OCI-M1 (cell line): ENCODE results near the gene PLEKHG7.

Source experiments
- DNase-seq: peaks from one replicate; lab custom pipeline; 2025; lab: John Stamatoyannopoulos, UW

The PLEKHG7 gene

GRCh38 chr12:92715625-92716024, 12.8 kb downstream of the PLEKHG7 start:
- no peak for DNase-seq

DNA sequence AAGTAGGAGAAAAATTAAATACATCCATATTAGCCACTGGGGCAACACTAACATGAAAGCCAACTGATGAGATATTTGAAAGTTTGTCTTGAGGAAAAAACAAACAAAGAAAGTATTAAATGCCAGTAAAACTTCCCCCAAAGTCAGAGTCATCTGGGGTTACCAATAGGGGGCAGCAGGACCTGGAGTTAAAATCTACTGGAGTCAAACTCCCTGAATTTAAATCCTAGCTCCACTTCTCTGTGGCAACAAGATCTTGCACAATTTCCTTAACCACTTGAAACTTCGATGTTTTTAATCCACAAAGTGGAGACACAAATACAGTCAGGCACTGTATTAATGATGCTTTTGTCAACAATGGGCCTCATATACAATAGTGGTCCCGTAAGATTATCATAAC, 14.4 kb downstream of the PLEKHG7 start:
- peak; percentile 49 for DNase-seq

- no peak for DNase-seq
These were observed 15.7 kb downstream of the PLEKHG7 start for GRCh38 chr12:92718483-92718990.

- DNase-seq: no peak
These were observed 16.9 kb downstream of the PLEKHG7 start for GRCh38 chr12:92719674-92720073.

- no peak for DNase-seq
These were observed 18.3 kb downstream of the PLEKHG7 start for GRCh38 chr12:92721130-92721529.

GRCh38 chr12:92721656-92722055, 18.9 kb downstream of the PLEKHG7 start:
- DNase-seq: no peak

DNA sequence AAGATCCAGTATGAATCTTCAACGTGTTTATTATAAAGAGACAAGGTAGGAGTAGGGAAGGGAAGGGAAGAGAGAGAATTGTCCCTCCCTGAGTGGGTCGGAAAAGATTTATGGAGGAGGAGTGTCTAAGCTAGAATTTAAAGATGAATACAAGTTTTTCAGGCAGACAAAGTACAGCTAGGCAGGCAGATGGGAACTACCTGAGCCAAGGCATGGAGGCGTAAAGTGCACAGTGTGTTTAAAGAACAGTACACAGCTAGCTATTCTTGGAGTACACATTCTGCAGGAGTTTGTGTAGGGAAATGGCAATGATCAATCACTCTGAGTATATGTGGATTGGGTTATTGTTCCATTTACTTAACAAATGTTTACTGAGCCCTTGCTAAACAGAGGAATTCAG, 20.1 kb downstream of the PLEKHG7 start:
- no peak for DNase-seq

GRCh38 chr12:92726850-92727249, 24.1 kb downstream of the PLEKHG7 start:
- no peak for DNase-seq

GRCh38 chr12:92729773-92730305, 27.1 kb downstream of the PLEKHG7 start:
- DNase-seq: peak; percentile 9

- DNase-seq: no peak
These were observed 28.0 kb downstream of the PLEKHG7 start for GRCh38 chr12:92730758-92731157.

- no peak for DNase-seq
These were observed 29.4 kb downstream of the PLEKHG7 start for GRCh38 chr12:92732216-92732615.

GRCh38 chr12:92732716-92733115, 29.9 kb downstream of the PLEKHG7 start:
- DNase-seq: no peak

GRCh38 chr12:92733181-92733580, 30.4 kb downstream of the PLEKHG7 start:
- no peak for DNase-seq

GRCh38 chr12:92733661-92734060, 30.9 kb downstream of the PLEKHG7 start:
- no peak for DNase-seq

- DNase-seq: peak; percentile 29
These were observed 32.4 kb downstream of the PLEKHG7 start for GRCh38 chr12:92735131-92735721.

DNA sequence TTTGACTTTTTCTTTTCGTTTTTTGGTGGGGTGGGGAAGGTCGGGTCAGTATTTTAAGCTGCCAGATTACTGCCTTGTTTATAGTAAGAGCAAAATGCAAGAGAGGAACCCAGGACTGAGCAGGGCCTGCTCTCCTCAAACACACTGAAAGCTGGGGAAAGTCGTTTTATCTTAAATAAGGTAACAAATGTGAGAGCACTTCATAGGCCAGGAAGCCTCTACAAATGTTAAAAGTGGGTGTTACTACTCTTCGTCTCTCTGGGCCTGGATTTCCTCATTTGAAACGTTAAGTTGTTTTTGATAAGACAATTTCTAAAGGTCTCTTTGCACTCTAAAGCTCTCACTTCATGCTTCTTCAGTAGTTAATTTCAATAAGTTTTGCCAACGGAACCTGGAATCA, 33.8 kb downstream of the PLEKHG7 start:
- no peak for DNase-seq

DNA sequence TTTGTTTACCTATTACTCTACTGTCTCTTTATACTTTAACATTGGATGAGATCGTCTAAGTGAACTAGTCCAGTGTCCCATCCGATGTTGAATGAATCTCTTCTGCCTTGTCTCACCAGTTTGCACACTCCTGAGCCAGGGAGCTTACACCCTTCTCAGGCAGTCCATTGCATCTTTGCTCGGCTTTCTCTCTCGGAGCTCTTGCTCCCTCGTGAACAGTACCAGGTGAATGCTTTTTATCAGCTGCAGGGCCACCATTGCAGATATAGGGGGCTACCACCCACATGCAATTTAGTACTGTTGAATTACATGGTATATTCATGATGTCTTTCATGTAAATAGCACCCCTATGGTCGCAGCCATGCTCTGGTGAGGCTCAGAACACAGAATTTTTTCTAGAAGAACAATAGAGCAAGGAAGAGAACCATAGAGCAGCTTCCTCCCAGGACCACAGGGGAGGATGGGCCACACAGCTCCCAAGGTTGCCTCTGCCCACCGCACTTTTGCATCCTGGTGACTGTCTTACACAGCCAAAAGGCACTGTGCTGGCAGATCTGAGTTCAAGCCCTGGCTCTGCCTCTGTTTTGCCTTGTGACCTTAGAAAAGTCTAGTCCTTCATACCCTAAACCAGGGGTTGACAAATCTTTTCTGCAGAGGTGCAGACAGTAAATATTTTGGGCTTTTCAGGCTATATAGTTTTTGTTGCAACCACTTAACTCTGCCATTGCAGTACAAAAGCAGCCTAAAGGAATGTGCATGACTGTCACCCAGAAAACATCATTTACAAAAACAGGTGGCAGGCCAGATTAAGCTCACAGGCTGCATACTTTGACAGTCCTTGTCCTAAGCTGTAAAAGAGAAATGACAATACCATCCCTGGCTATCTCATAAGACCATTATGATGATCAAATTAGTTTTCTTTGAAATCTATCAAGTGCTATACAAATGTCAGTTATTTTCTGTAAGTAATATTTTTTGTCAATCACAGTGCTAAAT, 35.4 kb downstream of the PLEKHG7 start:
- no peak for DNase-seq

DNA sequence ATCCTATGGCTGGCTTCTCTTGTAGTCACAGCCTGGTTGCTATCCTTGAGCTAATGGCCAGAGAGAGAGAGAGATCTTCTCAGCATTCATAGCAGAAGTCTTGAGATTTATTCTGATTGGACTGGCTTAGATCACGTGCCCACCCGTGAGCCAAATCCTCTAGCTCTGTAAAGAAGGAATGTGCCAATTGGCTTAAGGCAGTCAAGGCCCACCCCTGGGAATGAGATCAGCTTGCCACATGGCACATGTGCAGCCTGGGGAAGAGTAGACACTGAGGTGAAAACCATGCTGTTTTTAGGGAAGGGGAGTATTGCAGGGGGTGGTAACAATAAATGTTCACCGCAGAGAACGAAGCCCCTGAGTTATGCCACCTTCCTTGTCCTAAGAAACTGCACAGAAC, 36.3 kb downstream of the PLEKHG7 start:
- DNase-seq: peak; percentile 40

GRCh38 chr12:92740411-92740810, 37.6 kb downstream of the PLEKHG7 start:
- no peak for DNase-seq

DNA sequence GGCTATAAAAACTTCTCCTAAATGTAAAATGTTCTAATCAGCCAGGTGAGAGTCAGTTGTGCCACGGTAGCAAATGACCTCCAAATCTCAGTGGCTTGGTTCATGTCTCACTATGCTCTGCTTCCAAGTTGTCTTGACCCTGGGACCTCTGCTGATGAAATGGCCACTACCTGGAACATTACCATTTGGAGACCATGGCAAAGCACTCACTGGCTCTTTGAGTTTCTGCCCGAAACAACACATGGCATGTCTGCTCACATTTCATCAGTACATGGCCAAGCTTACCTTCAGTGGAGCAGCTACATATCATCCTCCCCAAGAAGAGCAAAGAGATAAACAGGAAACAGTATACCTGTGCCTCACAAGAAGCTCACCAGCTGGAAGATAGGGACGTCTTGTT, 40.2 kb downstream of the PLEKHG7 start:
- no peak for DNase-seq

GRCh38 chr12:92745856-92746550, 43.2 kb downstream of the PLEKHG7 start:
- DNase-seq: no peak

DNA sequence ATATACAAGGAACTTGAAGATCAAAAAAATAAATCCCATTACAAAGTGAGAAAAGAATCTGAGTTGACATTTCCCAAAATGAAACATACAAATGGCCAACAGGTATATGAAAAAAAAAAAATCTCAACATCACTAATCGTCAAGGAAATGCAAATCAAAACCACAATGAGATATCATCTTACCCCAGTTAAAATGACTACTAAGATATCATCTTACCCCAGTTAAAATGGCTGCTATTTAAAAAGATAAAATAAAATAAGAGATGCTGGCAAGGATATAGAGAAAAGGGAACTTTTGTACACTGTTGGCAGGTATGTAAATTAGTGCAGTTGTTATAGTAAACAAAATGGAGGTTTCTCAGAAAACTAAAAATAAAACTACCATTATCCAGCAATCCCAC, 44.4 kb downstream of the PLEKHG7 start:
- no peak for DNase-seq
